Sciatic nerve (tissue), 2 donors: ENCODE results near the gene METTL2A. TPM values are rescaled to one million over a fixed set of nuclear protein-coding genes. Genes with fewer than 3 reads are reported as not detected.
"Not testable (repeated sequence)": the region's sequence is repeated elsewhere in the genome, so short reads cannot be mapped to it uniquely, and the experiment has no call there.

Experiments
- ATAC-seq: fragments of 200-7000 bp; cut with Tn5 transposase; one replicate; pipeline ENCODE4 v1.9.1; 2020; ENCODE audit warnings: mild to moderate bottlenecking, moderate library complexity
- DNase-seq: peaks from one replicate; pipeline ENCODE4 v3.0.0-alpha.2; 2020; ENCODE audit warnings: low spot score
- intact Hi-C: fragments of 100-400 bp; cut with DNase I; formaldehyde crosslinking; loops from one replicate; pipeline ENCODE4 v1.14.2; 2022
- total RNA-seq: library from RNA; stranded (reverse); fragmentation: NEBNext Ultra II Directional; extraction: Animal tissue kit (Norgen Biotek cat#: 25700); gene quantifications from one replicate; pipeline ENCODE4 v1.2.1, GENCODE V29; 2021
- donor health status: DM: no; HTN: no; CAD: no.
- donor health status: DM: no; HTN: no; CAD: no.

METTL2A gene
- total RNA-seq, 1 donor from 2014 or later = 20.4 TPM

DNA sequence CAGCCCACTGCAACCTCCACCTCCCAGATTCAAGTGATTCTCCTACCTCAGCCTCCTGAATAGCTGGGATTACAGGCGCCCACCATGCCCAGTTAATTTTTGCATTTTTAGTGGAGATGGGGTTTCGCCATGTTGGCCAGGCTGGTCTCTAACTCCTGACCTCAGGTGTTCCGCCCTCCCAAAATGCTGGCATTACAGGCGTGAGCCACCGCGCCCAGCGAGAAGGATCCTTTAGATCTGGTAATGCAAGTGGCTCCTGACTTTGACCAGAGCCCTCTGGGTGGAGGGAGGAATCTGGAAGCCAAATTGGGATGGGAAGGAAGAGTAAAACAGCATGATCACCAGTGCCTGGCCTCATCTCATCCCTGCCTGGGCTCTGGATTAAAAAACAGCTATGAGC, 41.6 kb downstream of the METTL2A start:
- DNase-seq, intact Hi-C loops, ATAC-seq: not testable (repeated sequence)

DNA sequence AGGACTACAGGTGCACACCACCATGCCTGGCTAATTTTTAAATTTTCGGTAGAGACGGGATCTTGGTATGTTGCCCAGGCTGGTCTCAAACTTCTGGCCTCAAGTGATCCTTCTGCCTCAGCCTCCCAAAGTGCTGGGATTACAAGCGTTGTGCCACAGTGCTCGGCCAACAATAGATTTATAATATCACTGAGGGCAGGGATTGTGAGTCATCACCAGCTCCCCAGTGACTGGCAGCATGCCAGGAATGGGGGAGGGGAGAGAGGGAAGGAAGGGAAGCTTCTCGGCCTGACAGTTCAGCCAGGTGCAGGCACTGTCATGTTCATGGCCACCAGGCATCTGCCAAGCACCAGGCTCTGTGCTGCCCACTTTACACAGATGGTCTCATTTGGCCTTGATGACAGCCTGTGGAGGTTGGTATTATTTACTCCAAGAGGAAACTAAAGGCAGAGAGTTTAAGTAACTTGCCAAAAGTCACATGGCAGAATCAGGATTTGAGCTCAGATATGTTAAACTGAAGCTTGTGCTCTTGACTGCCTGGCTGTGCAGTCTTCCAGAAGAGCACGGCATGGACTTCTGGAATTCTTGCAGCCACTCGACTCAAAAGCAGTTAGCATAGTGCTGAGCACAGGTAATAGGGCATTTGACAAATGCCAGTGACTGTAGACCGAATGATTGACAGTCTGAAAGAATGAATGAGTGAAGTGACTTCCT, 47.1 kb downstream of the METTL2A start:
- intact Hi-C loops = not testable (repeated sequence)
- DNase-seq (peak; percentile 83), ATAC-seq (peak; percentile 74)

DNA sequence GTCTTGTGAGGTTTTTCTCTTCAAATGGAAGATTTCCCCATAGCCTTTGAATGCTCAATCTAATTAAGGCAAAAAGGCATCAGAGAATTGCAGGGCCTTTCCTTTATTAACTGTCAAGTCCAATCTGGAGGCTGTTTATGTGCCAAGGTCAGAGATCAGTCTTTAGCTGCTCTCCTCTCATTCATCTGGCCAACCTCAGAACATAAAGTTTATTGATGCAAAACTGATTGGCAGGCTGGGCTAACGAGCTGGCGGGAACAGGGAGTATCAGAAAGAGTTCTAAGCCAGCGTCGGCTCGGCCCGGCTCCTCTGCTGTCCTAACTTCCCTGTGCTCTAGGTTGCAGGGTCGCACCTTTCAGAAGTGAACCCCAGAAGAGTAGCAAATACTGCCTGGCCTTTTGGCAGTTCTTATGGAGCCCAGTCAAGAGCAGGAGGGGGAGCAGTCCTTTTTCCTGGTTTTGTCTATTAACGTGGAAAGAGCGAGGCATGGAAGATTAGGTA, 47.7 kb downstream of the METTL2A start:
- DNase-seq, intact Hi-C loops: not testable (repeated sequence)
- peak; percentile 33 for ATAC-seq

DNA sequence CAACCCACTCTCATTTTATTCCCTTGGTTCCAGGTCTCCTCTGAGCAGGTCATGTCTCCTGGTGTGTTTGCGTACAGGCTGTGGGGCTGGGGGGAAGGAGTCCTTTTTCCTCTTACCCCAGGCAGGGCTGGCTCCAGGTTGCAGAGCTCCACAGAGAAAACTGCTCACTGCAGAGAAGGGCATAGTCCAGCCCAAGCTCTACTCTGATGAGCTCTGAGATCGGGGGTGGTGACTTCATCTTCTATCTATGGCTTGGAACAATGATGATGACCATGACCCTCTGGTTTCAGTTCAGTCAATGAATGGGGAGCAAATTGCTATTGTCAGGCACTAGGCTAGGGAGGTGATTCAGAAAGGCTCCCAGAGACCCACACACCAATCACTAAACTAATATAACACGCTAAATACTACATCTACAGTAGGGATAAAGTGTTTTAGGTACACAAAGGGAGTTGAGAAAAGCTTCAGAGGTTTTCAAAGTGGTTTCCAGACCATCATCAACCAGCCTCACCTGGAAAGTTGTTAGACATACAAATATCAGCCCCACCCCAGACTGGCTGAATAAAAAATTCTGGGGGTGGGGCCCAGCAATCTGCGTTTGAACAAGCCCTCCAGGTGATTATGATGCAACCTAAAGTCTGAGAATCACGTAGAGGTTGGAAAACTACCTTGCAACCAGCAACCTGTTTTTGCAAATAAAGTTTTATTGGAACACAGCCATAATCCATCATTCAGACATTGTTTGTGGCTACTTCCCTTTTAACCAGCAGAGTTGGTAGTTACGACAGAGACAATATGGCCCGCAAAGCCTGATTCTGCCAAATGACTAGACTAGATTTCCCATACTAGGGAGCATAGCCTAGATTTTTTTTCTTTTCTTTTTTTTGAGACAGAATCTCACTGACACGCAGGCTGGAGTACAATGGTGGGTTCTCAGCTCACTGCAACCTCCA, 49.6 kb downstream of the METTL2A start:
- ATAC-seq, intact Hi-C loops, DNase-seq: not testable (repeated sequence)

DNA sequence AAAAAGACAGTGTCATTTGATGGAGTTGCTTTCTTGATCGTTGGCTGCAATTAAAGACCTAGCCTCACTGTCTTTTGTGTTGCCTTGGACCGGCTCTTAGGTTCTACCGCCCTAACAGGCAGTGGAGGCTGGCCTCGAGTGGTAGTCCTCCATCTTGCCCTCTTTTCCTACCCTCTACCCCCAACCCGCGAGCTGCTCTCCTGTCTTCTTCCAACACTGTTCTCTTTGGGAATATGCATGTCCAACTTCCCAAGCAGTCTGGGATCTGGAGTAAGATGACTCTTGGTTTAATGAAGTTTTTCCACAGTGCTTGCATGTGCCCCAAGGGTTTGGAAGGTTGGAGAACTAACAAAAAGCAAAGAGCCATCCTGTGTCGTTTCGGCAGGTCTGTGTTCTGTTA, 53.4 kb downstream of the METTL2A start:
- intact Hi-C loops, ATAC-seq, DNase-seq: not testable (repeated sequence)

DNA sequence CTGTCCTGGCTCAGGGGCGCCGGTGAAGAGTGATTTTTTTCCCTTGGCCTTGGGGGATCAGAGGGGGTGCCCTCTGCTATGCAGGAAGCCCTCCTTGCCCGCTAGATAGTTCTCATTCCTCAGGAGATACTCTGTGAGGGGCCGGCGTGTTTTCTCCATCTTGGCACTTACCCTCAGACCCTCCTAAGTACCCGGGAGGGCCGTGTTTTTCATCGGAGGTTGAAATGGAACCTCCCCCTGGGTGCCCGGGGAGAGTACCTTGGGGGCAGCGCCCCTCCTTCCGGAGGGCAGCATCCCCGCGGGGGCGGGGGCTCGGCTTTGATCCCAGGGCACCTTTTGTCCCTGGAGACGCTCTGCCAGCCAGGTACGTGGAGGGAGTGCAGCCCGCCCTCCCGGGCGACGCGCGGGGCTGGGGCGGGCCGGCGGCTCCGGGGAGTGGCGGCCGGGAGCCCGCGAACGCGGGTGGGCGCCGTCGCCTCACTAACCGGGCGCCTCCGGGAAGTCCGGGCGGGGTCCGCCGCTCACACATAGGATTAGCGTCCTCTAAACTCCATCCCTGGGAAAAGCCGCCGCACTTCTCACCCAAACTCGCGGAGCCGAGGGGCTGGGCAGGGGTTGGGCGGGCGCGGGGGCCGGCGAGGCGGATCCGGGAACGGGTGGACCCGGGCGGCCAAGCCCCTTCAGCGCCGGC, 54.2 kb downstream of the METTL2A start:
- DNase-seq = peak; percentile 74
- intact Hi-C loops = not testable (repeated sequence)
- ATAC-seq = peak; percentile 41

DNA sequence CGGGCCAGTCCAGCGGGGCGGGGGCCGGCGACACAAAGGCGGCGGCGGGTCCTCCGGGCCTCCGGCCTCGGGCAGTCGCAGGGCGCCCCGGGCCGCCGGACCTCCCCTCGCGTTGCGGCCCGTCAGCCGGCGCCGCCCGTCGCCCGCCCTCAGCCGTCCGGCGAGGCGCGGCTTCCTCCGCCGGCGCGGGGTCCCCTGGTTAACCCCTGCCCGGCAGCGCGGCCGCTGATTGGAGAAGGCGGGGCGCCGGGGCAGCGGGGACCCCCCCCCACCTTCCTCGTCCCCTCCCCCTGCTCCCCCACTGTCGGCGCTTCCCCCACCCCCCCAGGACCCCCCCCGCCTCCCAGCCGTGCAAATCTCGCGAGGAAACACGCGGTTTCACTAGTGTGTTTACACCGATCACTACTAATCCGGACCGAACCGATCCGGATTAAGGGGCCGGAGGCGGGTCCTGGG, 54.8 kb downstream of the METTL2A start, which contains the start of gene TLK2:
Gene TLK2, plus strand, starts transcription at position 402 of the 456 bp plus-strand sequence. CDS start 2,301 bp downstream, outside the sequence.
- peak; percentile 84 for DNase-seq

DNA sequence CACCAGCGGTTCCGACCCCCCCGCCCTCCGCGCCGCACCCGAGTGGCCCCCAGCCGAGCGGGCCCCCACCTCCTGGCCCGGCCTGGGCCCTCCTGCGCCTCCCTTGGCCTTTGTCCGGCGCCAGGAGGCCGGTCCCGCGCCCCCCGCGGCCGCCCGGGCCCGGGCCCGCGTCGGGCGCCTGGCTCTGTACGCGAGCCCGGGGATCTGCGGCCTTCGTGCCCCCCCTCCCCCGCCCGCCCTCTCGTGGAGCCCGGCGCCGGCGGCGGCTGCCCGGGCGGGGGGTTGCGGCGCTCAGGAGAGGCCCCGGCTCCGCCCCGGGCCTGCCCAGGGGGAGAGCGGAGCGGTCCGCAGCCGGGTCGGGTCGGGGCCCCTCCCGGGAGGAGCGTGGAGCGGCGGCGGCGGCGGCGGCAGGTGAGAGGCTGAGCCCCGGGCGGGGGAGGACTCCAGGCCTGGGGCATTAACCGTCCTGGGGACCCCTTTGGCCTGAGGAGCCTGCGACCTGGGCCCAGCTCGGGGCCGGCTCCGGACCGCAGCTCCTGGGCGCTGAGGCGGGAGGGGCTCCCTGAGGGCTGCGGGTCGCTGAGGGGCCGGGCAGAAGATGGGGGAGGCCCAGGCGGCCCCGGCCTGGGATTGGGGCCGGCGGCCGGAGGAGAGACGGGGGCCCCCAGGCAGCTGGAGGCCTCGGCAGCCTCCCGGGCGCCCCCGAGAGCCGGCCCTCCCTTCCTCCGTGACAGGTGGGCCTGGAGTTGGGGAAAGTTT, 55.4 kb downstream of the METTL2A start:
- DNase-seq = peak; percentile 77
- intact Hi-C loops = not testable (repeated sequence)

More for the DNA sequence above, 54.8 kb downstream of the METTL2A start, which contains the start of gene TLK2:
- peak; percentile 96 for ATAC-seq
- intact Hi-C loops = no loop called here

DNA sequence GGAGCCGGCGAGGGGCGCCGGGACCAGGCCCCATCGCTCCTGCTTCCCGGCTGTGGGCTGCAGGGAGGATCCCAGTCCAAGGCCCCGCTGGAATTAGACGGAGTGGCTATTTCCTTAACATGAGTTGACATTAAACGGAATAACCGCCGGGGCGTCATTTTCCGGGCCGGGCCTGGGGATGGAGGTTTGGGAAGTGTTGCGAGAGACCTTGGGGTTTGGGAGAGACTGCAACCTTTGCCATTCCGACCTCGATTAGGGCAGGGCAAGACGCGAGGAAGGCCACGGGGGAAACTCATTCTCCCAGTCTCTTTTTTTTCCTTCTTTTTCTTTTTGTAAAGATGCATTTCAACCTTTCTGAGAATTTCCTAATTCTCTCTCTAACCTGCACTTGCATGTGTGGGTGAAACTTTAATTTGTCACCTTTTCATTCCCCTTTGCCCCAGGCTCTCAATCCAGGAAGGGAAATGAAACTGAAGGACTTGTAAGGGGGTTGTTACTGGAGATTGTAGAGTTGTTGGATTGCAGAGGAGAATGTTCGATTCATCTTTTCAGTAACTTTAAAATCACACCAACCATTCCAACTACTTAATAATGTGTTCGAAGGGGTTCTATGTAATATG, 56.1 kb downstream of the METTL2A start:
- DNase-seq (peak; percentile 69), ATAC-seq (peak; percentile 8)
- intact Hi-C loops = not testable (repeated sequence)

More for the DNA sequence above, 55.4 kb downstream of the METTL2A start:
- peak; percentile 25 for ATAC-seq

DNA sequence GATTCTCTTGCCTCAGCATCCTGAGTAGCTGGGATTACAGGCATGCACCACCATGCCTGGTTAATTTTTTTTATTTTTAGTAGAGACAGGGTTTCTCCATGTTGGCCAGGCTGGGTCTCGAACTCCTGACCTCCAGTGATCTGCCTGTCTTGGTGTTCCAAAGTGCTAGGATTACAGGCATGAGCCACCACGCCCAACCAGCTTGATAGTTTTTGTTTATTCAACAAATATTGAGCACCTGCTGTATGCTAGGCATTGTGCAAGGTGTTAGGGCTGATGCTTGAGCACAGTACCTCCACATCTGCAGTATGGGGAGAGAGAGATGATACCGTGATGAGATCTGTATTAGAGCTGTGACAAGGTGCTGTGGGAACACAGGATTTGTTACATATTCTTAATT, 58.9 kb downstream of the METTL2A start:
- DNase-seq, intact Hi-C loops, ATAC-seq: not testable (repeated sequence)

DNA sequence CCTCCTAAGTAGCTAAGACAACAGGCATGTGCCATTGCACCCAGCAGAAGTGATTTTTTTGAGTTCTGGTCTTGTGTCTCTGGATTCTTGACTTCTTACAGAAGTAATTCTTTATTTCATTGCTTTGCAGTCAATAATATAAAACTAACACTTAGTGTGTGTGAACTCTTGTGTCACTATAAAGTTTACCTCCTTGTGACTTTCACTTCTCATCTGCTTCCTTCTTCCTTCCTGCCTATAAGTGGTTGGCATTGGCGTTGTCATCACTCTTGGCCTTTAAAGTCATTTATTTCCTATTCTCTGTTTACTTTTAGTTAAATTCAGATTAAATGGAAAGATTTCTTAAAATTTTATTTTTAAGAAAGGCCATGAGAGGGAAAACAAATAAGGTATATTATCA, 67.3 kb downstream of the METTL2A start:
- DNase-seq, intact Hi-C loops, ATAC-seq: not testable (repeated sequence)

DNA sequence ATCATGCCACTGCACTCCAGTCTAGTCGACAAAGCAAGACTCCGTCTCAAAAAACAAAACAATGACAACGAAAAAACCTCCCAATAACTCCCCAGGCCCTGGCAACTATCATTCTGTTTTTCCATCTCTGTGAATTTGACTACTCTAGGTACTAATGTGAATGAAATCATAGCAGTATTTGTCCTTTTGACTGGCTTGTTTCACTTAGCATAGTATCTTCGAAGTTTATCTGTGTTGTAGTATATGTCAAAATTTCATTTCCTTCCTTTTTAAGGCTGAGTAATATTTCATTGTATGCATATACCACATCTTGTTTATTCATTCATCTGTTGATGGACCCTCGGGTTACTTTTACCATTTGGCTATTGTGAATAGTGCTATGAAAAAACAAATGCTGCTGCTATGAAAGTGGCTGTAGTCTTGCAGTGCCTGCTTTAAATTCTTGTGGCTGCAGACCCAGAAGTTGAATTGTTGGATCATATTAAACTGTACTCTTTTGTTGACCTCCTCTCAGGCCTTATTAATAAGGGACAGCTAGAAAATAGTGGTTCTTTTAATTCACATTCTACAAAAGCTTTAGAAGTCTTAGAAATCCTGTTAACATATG, 69.5 kb downstream of the METTL2A start:
- DNase-seq, intact Hi-C loops, ATAC-seq: not testable (repeated sequence)

DNA sequence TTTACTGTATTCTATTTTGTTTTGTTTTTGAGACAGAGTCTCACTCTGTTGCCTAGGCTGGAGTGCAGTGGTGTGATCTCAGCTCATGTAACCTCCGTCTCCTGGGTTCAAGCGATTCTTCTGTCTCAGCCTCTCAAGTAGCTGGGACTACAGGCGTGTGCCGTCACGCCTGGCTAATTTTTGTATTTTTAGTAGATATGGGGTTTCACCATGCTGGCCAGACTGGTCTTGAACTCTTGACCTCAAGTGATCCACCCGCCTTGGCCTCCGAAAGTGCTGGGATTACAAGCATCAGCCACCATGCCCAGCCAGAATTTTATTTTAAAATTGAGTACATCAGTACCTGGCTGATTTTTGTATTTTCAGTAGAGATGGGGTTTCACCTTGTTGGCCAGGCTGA, 70.4 kb downstream of the METTL2A start:
- intact Hi-C loops, DNase-seq, ATAC-seq: not testable (repeated sequence)

DNA sequence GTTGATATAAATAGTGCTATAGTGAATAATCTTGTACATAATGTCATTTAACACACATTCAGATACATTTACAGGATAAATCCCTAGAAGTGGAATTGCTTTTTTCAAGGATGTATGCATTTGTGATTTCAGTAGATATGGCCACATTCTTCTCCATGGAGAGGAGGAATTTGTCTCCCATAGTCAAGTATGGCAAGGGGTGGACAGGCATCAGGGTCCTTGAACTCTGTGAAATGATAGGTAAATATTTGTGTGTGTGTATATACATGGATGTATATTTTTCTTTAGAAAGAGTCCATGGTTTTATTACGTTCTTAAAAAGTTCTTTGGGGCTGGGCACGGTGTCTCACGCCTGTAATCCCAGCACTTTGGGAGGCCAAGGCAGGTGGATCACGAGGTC, 72.6 kb downstream of the METTL2A start:
- DNase-seq, intact Hi-C loops, ATAC-seq: not testable (repeated sequence)

DNA sequence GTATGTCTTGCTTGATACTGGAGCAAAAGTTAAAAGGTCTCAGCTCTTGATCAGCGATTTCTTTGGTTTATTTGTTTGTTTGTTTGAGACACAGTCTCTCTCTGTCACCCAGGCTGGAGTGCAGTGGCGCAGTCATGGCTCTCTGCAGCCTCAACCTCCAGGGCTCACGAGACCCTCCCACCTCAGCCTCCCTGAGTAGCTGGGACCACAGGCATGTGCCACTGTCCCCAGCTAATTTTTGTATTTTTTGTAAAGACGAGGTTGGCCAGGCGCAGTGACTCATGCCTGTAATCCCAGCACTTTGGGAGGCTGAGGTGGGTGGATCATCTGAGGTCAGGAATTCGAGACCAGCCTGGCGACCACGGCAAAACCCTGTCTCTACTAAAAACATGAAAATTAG, 75.1 kb downstream of the METTL2A start:
- ATAC-seq, DNase-seq, intact Hi-C loops: not testable (repeated sequence)
